Activated naive CD4-positive, alpha-beta T cell treated with anti-CD3 and anti-CD28 coated beads, Interleukin-2, amount 50 U/mL, for 72 hours (primary cell): ENCODE data around the gene KLK14. TPM values are rescaled to one million over a fixed set of nuclear protein-coding genes. Genes with fewer than 3 reads are reported as not detected.

ENCODE experiments used
- ATAC-seq, 2 donors: fragments of 150-1000 bp; cut with Tn5 transposase; 2 replicates each; pipeline ENCODE4 v1.10.0; 2021; ENCODE audit warnings: mild to moderate bottlenecking in 2 of 2, moderate library complexity in 2 of 2
- DNase-seq, 2 donors: peaks; one replicate each; pipeline ENCODE4 v3.0.0; 2021 to 2022; ENCODE audit warnings: low spot score in 2 of 2
- H3K27ac Mint-ChIP-seq, 2 donors: one replicate each; pipeline ENCODE4 v1.8.0; 2022; ENCODE audit warnings: mild to moderate bottlenecking in 2 of 2, mixed read lengths in 2 of 2
- H3K36me3 Mint-ChIP-seq, 2 donors: one replicate each; pipeline ENCODE4 v1.8.0; 2022; ENCODE audit warnings: mixed read lengths in 2 of 2
- H3K9me3 Mint-ChIP-seq, 2 donors: one replicate each; pipeline ENCODE4 v1.8.0; 2022; ENCODE audit warnings: mixed read lengths in 2 of 2
- total RNA-seq, 2 donors: library from RNA; stranded (reverse); gene quantifications; one replicate each; pipeline ENCODE4 v1.2.3, GENCODE V29; 2022

KLK14 gene
- total RNA-seq, 2 donors from 2014 or later, result 0.68 to 0.80 TPM

DNA sequence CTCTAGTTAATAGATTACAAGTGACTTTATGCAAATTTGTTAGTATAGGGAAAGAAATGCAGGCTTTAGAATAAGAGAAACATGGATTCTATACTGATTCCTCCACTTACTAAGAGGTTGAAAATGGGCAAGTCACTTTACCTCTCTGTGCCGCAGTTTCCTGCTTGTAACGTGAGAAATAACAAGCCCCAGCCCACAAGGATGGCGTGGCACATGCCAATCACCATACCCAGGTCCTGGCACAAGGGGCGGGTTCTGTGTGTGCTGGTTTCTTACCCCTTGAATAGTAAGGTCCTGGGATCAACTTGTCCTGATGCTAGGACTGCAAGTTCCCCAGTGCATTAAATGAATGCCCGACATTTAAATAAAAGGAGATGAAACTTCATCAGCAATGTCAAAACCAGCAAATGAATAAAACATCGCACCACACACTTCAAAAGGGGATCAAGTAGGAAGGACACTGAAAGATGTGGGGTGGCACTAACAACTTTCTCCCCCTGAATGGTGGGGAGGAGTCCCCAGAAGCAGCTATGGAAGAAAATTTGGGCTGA, 34.1 kb upstream of the KLK14 start:
- DNase-seq, result no peak
- Mint-ChIP-seq H3K27ac (peak overlapping the region; percentile 18 to 80), H3K36me3 (no peaks in the 10 kb centered on the region), H3K9me3 (peaks cover 4 to 5% of the 10 kb centered on the region in 2 donors)
- ATAC-seq, result peak in 1 of 2 donors; percentile 27

DNA sequence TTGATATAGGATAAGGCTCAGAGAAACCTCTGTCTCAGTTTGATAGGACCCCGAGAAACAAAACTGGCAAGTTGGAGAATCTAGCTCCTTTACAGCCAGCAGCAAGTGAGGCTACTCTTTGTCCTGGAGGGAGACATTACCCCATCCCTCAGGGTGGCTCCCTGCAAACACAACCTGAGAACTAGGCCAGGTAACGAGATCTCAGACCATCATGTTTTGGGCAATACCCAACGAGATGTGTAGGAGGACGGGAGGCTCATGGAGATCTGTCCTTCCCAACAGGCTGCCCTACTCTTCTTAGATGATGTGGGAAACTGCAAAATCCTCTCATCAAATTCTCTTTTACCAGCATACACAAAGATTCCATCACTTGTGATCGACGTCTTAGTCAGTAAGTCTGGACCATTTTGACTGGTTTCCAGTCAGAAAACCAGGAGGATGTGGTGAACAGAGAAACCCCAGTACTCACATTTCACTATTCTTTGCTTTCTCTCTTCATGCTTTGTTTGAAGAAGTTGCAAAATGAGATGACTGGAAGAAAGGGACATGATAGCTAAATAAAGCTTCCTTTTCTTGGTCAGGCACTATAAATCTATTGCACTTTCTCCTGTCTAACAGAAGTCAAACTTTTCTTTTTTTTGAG, 31.5 kb upstream of the KLK14 start:
- Mint-ChIP-seq H3K9me3 (no peaks in the 10 kb centered on the region), H3K36me3 (no peaks in the 10 kb centered on the region), H3K27ac (peak overlapping the region in 1 of 2 donors; percentile 91)
- ATAC-seq (peak; percentile 92 to 96), DNase-seq (peak in 1 of 2 donors; percentile 39)

DNA sequence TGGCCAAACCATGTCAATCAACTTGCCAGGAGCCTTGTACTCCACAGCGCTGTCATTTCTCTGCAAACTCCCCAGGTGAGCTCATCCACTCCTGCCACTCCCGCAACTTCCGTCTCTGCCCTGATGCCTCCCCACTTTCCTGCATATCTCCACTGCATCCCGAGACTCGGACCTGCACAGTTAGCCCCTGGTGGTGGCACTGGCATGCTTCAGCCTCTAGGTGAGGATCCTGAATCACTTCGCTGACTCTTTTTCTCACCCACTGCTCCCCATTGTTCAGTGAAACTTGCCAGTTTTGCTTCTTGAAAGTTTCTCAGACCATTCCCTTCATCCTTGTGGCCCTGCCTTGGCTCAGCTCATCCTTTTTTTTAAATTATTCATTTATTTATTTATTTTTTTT, 28.9 kb upstream of the KLK14 start:
- H3K36me3 Mint-ChIP-seq, result peaks cover 9 to 12% of the 10 kb centered on the region in 2 donors
- no peak for ATAC-seq
- no peak for DNase-seq
- H3K9me3 Mint-ChIP-seq, result no peaks in the 10 kb centered on the region
- H3K27ac Mint-ChIP-seq, result no peak overlapping the region

DNA sequence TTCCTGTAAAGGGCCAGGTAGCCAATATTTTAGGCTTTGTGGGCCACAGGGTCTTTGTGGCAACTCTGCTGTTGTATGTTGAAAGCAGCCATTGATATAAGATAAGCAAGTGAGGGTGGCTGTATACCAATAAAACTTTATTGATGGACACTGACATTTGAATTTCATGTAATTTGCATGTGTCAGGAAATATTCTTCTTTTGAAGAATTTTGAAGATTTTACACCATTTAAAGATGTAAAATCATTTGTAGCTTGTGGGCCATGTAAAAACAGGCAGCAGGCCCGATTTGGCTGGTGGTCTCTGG, 27.9 kb upstream of the KLK14 start:
- Mint-ChIP-seq H3K9me3 (no peaks in the 10 kb centered on the region), H3K36me3 (peaks cover 9 to 12% of the 10 kb centered on the region in 2 donors), H3K27ac (no peak overlapping the region)
- DNase-seq (no peak), ATAC-seq (no peak)

DNA sequence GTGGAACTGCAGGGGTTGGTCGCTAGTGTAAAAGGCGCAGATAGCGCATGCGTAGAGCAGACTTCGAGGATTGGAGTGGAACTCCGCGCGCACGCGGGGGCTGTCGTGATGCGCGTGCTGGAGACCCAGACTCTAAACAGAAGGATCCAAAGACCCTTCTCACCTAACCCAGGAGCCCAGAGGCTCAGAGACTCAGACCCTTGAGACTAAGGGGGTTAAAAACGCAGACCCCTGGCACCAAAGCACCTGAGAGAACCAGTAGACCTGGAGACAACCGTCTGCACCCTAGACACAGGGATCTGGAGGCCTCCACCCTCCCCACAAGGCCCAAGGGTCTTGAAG, 26.1 kb upstream of the KLK14 start:
- no peaks in the 10 kb centered on the region for H3K9me3 Mint-ChIP-seq
- peak overlapping the region; percentile 91 to 97 for H3K27ac Mint-ChIP-seq

DNA sequence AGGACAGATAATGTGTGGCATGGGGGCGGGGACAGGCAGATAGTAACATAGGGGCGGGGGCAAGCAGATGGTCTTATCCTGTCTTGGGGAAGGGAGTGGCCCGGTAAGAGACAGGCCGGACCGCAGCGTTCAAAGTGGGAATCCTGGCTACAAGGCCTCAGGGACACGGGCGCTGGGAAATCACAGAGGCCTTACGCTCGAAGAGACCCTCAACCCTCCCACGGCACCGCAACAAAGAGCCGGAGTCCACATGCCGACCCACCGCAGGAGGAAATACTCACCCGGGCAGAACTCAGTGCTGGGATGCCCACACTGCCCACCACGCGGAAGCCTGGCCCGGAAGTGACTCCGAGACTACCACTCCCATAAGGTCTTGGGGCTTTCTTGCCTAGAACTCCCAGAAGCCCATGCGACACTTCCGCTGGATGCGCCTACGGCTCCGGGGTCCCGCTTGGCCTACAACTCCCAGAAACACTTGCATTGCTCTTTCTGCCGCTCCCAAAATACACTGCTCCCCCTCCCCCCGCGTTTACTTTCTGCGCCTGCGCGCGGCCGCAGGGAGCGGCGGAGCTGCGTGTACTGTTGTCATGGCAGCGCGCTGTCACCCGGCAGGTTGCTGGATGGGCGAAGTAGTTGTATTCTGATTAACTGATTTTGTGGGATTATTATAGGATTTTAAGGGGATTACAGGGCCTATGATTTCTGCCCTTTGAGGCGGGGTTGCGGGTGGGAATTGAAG, 25.5 kb upstream of the KLK14 start, which contains the start of gene CTU1:
Gene CTU1, minus strand, starts transcription at position 344 of the 739 bp plus-strand sequence. CDS start 3,840 bp downstream, outside the sequence.
- peak within 1 kb of the TSS; percentile 91 to 97 for H3K27ac Mint-ChIP-seq
- DNase-seq (peak; percentile 95 to 98), ATAC-seq (peak; percentile 98 to 99)
- H3K36me3 Mint-ChIP-seq, result peaks cover 9 to 12% of the 10 kb centered on the region in 2 donors
- no peaks in the 10 kb centered on the region for H3K9me3 Mint-ChIP-seq

More for the DNA sequence above, 26.1 kb upstream of the KLK14 start:
- ATAC-seq (peak; percentile 21 to 46), DNase-seq (no peak)
- H3K36me3 Mint-ChIP-seq, result peaks cover 9 to 12% of the 10 kb centered on the region in 2 donors

DNA sequence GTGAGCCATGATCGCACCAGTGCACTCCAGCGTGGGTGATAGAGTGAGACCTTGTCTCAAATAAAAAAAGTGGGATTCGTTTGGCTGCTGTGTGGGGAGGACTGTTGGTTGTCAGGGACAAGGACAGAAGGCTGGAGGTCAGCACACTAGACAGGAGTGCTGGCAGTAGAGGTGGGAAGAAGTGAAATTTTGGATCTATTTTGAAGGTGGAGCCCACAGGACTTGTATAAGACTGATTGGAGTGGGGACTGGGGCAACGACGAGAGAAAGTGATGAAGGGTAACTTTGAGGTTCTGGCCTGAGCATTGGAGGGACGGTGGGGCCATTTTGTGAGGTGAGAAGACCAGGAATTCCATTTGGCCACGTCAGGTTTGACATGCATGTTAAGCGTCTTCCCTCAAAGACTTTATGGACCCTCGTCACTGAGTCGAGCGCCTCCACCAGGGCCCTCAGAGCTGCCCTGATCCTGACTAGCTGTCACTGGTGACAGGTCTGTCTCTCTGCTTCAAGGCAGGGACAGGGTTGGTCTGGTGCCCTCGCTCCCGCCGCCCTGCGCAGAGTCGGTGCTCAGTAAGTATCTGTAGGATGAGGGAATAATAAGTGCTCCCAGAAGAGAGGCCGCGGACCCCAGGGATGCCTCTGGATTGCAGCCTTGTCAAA, 24.8 kb upstream of the KLK14 start:
- Mint-ChIP-seq H3K27ac (peak overlapping the region; percentile 91 to 97), H3K36me3 (peaks cover 12 to 14% of the 10 kb centered on the region in 2 donors), H3K9me3 (no peaks in the 10 kb centered on the region)
- peak in 1 of 2 donors; percentile 29 for DNase-seq
- peak in 1 of 2 donors; percentile 5 for ATAC-seq

DNA sequence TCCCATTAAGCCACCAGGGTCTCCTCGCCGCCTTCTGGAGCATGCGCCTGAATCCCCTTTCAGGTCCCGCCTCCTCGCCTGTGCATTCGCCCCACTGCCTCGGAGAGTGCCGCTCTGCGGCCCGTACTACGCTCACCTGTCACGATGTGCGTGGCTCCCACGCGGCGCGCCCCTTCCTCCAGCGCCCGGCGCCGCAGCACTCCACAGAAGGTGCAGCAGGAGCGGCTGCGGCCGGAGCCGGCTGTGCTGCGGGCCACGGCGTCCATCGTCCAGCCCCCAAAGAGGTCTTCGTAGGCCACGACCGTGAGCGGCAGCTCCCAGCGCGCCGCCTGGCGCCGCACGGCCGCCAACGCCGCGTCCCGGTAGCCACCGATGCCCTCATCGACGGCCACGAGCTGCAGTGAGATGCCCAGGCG, 21.2 kb upstream of the KLK14 start:
- Mint-ChIP-seq H3K9me3 (no peaks in the 10 kb centered on the region), H3K27ac (peak overlapping the region in 1 of 2 donors; percentile 27), H3K36me3 (peaks cover 12 to 16% of the 10 kb centered on the region in 2 donors)
- DNase-seq (no peak), ATAC-seq (no peak)

DNA sequence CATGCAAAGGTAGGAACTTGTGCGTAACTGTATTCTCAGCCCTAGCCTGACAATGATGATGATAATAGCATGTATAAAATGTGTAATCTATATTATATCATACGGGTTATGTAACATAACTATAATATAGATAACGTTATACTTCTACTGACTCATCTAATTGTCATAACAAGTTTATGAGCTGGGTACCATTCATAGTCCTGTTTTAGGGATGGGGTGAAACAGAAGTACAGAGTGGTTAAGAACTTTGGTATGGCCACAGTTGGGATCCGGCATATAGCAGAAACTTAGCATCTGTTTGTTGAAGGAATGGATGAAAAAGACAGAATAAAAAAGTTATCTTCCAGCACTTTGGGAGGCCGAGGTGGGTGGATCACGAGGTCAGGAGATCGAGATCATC, 20.3 kb upstream of the KLK14 start:
- Mint-ChIP-seq H3K27ac (peak overlapping the region in 1 of 2 donors; percentile 32), H3K36me3 (peaks cover 12 to 16% of the 10 kb centered on the region in 2 donors), H3K9me3 (no peaks in the 10 kb centered on the region)
- no peak for DNase-seq
- no peak for ATAC-seq

DNA sequence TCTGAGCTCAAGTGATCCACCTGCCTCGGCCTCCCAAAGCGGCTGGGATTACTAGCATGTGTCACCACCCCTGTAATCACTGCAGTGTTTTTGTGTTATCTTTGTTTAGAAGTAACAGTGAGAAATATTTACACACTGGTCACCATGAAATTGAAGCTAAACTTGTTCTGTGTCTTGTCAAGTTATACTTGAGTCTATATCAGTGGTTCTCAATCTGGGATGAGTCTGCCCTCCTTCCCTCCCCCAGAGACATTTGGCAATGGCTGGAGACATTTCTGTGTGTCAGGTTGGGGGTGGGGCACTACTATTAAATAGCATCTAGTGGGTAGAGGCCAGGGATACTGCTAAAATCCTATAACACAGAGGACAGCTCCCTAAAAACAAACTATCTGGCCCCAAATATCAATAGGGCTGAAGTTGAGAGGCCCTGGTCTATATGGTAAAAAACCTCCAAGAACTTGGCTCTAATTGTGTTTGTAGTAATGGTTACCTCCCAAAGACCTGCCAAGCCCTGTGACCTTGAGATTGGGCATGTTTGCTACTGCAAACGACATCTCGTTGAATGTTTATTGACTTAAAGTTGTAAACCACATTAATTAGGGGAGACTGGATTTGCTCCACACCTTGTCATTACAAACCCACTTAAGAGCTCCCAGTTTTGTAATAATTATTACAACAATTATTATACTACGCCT, 18.6 kb upstream of the KLK14 start:
- no peaks in the 10 kb centered on the region for H3K9me3 Mint-ChIP-seq
- no peak for DNase-seq
- H3K36me3 Mint-ChIP-seq, result peaks cover 6 to 12% of the 10 kb centered on the region in 2 donors
- ATAC-seq, result no peak
- peak overlapping the region in 1 of 2 donors; percentile 65 for H3K27ac Mint-ChIP-seq

DNA sequence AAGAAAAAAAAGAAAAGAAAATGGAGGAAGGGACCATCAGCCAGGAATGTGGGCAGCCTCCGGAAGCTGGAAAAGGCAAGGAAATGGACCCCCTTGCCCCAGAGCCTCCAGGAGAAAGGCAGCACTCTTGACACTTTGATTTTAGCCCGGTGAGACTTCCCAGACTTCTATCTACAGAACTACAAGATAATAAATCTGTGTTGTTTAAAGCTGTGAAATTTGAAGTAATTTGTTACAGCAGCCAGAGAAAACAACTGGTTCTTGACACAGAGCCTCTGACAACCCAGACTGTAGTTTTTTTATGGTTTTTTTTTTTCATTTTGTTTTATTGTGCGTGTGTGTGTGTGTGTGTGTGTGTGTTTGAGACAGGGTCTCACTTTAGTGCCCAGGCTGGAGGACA, 17.9 kb upstream of the KLK14 start:
- ATAC-seq, result no peak

DNA sequence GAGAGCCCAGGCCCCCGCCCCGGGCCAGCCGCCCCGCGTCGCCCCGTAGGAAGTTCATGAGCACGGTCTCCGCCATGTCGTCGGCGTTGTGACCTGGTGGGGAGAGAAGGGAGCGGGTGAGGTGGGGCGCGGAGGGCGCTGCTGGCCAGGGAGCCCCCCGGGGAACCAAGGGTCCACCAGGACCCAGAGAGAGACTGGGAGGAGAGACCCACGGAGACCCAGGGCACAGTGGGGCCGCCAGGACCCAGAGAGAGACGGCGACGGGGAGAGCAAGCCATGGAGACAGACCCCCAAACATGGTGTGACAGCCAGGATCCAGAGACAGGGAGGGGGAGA, 16.3 kb upstream of the KLK14 start:
- H3K27ac Mint-ChIP-seq, result peak overlapping the region in 1 of 2 donors; percentile 74
- H3K9me3 Mint-ChIP-seq, result no peaks in the 10 kb centered on the region
- no peak for DNase-seq
- no peak for ATAC-seq
- H3K36me3 Mint-ChIP-seq, result peaks cover 6 to 12% of the 10 kb centered on the region in 2 donors

More for the DNA sequence above, 17.9 kb upstream of the KLK14 start:
- H3K27ac Mint-ChIP-seq, result peak overlapping the region in 1 of 2 donors; percentile 87
- DNase-seq, result no peak
- peaks cover 6 to 12% of the 10 kb centered on the region in 2 donors for H3K36me3 Mint-ChIP-seq
- no peaks in the 10 kb centered on the region for H3K9me3 Mint-ChIP-seq

DNA sequence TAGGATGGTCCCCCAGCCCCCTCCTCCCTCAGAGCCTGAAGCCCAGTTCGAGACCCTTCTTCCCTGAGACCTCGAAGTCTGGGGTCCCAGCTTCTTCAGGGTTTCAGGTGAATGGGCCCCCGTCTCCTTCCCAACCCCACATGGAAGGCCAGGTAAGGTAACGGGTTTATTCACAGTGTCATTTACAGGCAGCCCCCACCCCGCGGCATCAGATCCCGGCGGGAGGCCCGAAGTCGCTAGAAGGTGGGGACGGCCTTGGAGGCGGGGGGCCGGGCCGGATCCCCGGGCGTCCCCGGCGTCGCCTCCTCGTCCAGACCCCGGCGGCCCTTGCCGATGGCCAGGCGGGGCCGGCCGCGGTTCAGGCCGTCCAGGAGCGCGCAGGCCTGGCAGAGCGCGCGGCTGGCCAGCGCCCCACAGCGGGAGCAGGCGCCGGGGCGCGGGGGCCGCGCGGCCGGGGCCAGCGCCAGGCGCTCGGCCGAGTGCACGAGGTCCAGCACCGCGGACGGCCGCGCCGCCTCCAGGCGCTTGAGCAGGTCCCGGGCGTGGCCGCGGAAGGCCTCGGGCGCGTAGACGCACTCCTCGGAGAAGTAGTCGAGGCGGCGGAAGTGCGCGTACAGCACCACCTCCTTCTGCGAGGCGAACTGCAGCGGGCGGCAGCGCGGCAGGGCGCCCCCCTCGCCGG, 15.8 kb upstream of the KLK14 start:
- H3K27ac Mint-ChIP-seq, result no peak overlapping the region
- DNase-seq, result no peak

DNA sequence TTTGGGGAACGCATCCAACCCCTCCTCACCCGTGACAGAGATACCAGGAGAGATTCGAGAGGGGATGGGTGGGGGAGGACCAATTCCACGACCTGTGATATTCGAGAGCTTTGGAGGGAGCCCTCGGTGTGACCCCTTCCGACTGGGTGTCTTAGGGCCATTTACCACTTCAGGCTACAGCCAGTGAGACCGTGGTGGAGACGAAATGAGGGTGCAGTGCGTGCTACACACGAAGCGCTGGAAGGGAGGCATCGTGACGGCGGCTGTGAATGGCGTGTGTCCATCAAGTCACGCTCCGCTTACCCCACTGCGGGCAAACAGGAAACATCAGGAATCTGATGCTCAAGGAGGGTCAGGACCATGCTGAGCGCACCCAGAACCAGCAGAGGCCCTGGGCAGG, 15.1 kb upstream of the KLK14 start:
- DNase-seq (no peak), ATAC-seq (no peak)
- Mint-ChIP-seq H3K27ac (no peak overlapping the region), H3K9me3 (no peaks in the 10 kb centered on the region), H3K36me3 (peaks cover 6 to 10% of the 10 kb centered on the region in 2 donors)

More for the DNA sequence above, 15.8 kb upstream of the KLK14 start:
- no peaks in the 10 kb centered on the region for H3K9me3 Mint-ChIP-seq
- peaks cover 6 to 12% of the 10 kb centered on the region in 2 donors for H3K36me3 Mint-ChIP-seq
- peak; percentile 60 to 73 for ATAC-seq

DNA sequence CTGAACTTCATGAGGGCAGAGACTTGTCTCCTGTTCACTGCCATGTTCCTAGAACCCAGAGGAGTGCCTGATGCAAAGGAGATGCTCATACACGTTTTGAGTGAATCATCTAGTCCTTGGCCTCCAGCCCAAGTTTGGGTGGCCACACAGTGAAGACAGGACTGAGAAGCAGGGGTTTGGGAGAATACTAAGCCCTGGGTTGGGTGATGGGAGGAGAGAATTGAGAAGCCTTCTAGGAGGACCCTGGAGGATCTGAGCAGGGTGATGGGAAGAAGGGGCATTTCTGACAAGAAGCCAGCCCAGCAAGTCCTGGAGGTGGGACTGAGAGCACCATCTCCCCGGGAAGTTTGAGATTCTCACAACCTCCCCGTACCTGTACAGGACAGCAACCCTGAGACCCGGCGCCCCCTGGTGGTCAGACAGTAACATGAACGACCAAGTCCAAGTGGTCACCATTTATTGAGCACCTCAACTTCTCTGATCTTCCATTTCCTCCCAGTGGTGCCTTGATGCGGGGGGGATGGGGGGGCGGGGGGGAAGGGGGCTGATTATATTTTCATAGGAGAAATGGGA, 14.6 kb upstream of the KLK14 start:
- peak; percentile 64 to 72 for ATAC-seq
- Mint-ChIP-seq H3K27ac (peak overlapping the region; percentile 9 to 10), H3K36me3 (peaks cover 6% of the 10 kb centered on the region in 2 donors), H3K9me3 (no peaks in the 10 kb centered on the region)
- DNase-seq, result peak in 1 of 2 donors; percentile 79
